Measurements from ENCODE around the gene PALD1. TPM values are rescaled to one million over a fixed set of nuclear protein-coding genes. Genes with fewer than 3 reads are reported as not detected.

Gene PALD1
- total RNA-seq, 1 experiment from 2014 or later, result 33.1 TPM

- TF ChIP-seq EZH2phosphoT487 (IDR thresholded peaks at IDR 0.05; ENCODE audit: borderline replicate concordance) (no peak), SP1 (IDR thresholded peaks at IDR 0.05; ENCODE audit: low read depth) (no peak)
These were observed 96.9 kb downstream of the PALD1 start for GRCh38 chr10:70575486-70575873.

DNA sequence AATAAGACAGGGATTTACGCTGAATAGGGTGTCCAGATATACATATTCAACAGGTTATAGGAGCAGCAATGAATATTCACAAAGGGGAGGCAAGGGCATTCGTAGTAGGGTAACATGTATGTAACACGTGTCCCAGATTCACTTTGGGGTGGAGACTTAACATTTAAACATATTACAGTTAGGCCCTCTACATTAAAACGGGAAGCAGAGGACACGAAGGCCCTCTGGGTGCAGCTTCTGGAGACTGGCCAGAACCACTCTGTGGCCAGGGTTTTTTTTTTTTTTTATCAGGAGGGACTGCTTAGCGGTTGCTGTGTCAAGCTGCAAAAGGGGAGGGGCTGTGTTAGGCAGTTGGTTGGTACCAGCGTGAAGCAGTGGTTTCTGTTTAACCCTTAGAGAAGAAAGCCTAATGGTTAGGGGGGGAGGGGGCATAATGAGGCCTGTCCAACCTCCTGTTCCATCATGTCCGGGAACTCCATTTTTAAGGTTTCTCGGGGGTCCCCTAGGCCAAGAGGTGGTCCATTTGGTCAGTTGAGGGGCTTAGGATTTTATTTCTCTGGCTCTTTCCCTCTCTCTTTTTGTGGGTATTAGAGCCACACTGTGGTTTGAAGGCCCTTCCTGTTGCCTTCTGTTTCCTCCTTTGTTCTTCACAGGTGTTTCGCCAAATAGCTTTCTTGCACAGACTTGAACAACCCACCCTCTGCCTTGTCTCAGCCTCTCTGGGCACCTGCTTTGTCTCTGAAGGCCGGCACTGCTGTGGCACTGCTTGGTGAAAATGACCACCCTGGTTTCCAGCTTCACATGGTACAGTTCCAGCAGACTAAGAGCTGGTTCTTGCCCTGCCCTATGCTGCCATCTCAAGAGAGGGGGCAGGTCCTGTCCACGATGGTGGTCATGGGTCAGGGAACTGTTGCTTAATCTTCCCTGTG, 97.6 kb downstream of the PALD1 start:
- intact Hi-C loops (cut with micrococcal nuclease), result no loop called here
- RAD21 ChIA-PET (ENCODE audit: low non-redundant PET in 1 of 2, low total read pairs in 2 of 2, uncharacterized antibody in 2 of 2, unreplicated experiment in 2 of 2), result interaction anchor here in 1 of 2 experiments (1.4 kb wide), 1 partner anchor 17 kb away, joined by 3 read pairs; no protein-coding TSS in a partner anchor
- ATAC-seq (peak; percentile 37), DNase-seq (ENCODE audit: low read depth, low spot score) (peak; percentile 84)
- peak overlapping the region; percentile 66 for H3K4me2 ChIP-seq (ENCODE audit: low read length)
- no peaks in the 10 kb centered on the region for H3K9me3 ChIP-seq (ENCODE audit: control insufficient read depth in 1 of 2, insufficient read depth in 1 of 2, low read depth in 1 of 2, low read length in 2 of 2)
- no peaks in the 10 kb centered on the region for H3K79me2 ChIP-seq (ENCODE audit: insufficient read depth, low read length)
- CTCF ChIA-PET, result interaction anchor here (1.8 kb wide), 1 partner anchor 17 kb away, joined by 9 read pairs; no protein-coding TSS in a partner anchor
- BruUV-seq (replicated peaks), result TSS peak; percentile 55
- H3K4me1 ChIP-seq (ENCODE audit: control insufficient read depth in 1 of 2, insufficient read depth in 2 of 2, low read length in 2 of 2), result peaks cover 85 to 97% of the 10 kb centered on the region in 2 experiments
- TF ChIP-seq POLR2AphosphoS5 (IDR thresholded peaks at IDR 0.05; ENCODE audit: low read depth, low read length) (peak; percentile 70), EZH2 (IDR thresholded peaks at IDR 0.05) (no peak), JUND (IDR thresholded peaks at IDR 0.05) (no peak), SP1 (IDR thresholded peaks at IDR 0.05; ENCODE audit: low read depth) (peak; percentile 77)
- TF ChIP-seq, protein P1, sequence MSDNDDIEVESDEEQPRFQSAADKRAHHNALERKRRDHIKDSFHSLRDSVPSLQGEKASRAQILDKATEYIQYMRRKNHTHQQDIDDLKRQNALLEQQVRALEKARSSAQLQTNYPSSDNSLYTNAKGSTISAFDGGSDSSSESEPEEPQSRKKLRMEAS (IDR thresholded peaks at IDR 0.05), result peak; percentile 58; the same call in 1 of the 2 replicates
- H3K9ac ChIP-seq (ENCODE audit: low read length), result peak overlapping the region; percentile 52
- H3K27me3 ChIP-seq (ENCODE audit: insufficient read depth, low read length), result no peaks in the 10 kb centered on the region
- H3K9me2 ChIP-seq (ENCODE audit: insufficient read depth), result no peaks in the 10 kb centered on the region
- H2AFZ ChIP-seq (ENCODE audit: low read depth, low read length, poor library complexity, severe bottlenecking), result no peak overlapping the region
- H4K20me1 ChIP-seq (ENCODE audit: insufficient read depth), result no peaks in the 10 kb centered on the region
- H3K27ac ChIP-seq (ENCODE audit: low read depth, low read length), result peak overlapping the region; percentile 90
- no peaks in the 10 kb centered on the region for H3K36me3 ChIP-seq (ENCODE audit: control insufficient read depth in 1 of 2, insufficient read depth in 2 of 2, low read length in 2 of 2)
- POLR2A ChIA-PET, result interaction anchor here (1.1 kb wide), 1 partner anchor 9 kb away, joined by 4 read pairs; no protein-coding TSS in a partner anchor
- 0 out of 4 replicates have a peak overlapping the region, but pooled peaks of 1 of the 2 experiments have one; percentile 1 for H3K4me3 ChIP-seq (replicated peaks in 1 of 2; ENCODE audit: low read depth in 1 of 2, low read length in 2 of 2)

More at GRCh38 chr10:70575486-70575873, 96.9 kb downstream of the PALD1 start:
- Histone ChIP-seq H3K9ac (ENCODE audit: low read length) (peak overlapping the region; percentile 52), H3K4me1 (ENCODE audit: control insufficient read depth in 1 of 2, insufficient read depth in 2 of 2, low read length in 2 of 2) (peaks cover 81 to 97% of the 10 kb centered on the region in 2 experiments), H2AFZ (ENCODE audit: low read depth, low read length, poor library complexity, severe bottlenecking) (no peak overlapping the region), H3K27me3 (ENCODE audit: insufficient read depth, low read length) (no peaks in the 10 kb centered on the region), H3K79me2 (ENCODE audit: insufficient read depth, low read length) (no peaks in the 10 kb centered on the region), H3K4me2 (ENCODE audit: low read length) (peak overlapping the region; percentile 66), H4K20me1 (ENCODE audit: insufficient read depth) (no peaks in the 10 kb centered on the region), H3K9me2 (ENCODE audit: insufficient read depth) (no peaks in the 10 kb centered on the region), H3K36me3 (ENCODE audit: control insufficient read depth in 1 of 2, insufficient read depth in 2 of 2, low read length in 2 of 2) (no peaks in the 10 kb centered on the region), H3K9me3 (ENCODE audit: control insufficient read depth in 1 of 2, insufficient read depth in 1 of 2, low read depth in 1 of 2, low read length in 2 of 2) (no peaks in the 10 kb centered on the region), H3K27ac (ENCODE audit: low read depth, low read length) (peak overlapping the region; percentile 90), H3K4me3 (replicated peaks in 1 of 2; ENCODE audit: low read depth in 1 of 2, low read length in 2 of 2) (no peak overlapping the region)
- ChIA-PET POLR2A (interaction anchor here (1.1 kb wide), 1 partner anchor 9 kb away, joined by 4 read pairs; no protein-coding TSS in a partner anchor), CTCF (interaction anchor here (1.8 kb wide), 1 partner anchor 17 kb away, joined by 9 read pairs; no protein-coding TSS in a partner anchor), RAD21 (ENCODE audit: low non-redundant PET in 1 of 2, low total read pairs in 2 of 2, uncharacterized antibody in 2 of 2, unreplicated experiment in 2 of 2) (interaction anchor here in 1 of 2 experiments (1.4 kb wide), 1 partner anchor 16 kb away, joined by 3 read pairs; no protein-coding TSS in a partner anchor)
- ATAC-seq (peak; percentile 41), DNase-seq (ENCODE audit: low read depth, low spot score) (no peak)
- intact Hi-C loops (cut with micrococcal nuclease), result no loop called here
- BruUV-seq (replicated peaks), result no TSS peak

Measured in HCT116 (cell line).